Measurements from ENCODE around the gene HTRA2.

HTRA2 gene

DNA sequence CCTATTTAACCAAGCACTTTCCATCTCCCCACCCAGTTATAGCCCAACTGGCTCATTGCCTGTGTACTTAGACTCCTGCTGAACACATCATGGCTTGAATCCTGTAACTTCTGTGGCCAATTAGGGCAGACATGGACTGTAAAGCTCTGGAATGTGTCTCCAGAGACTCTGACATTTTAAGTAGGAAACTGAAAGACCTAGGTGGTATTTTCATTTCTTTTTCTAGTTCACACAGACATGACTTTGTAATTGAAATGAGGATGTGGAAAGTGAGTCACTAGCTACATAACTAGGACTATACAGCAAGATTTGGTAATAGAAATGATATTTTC is 37.0 kb downstream of the HTRA2 start:
- no peak overlapping the region for H3K4me3 ChIP-seq (ENCODE audit: low read depth, low read length)
- TF ChIP-seq MYC (IDR thresholded peaks at IDR 0.05; ENCODE audit: low read depth, low read length) (no peak), POLR2A (IDR thresholded peaks at IDR 0.05; ENCODE audit: extremely low read depth, insufficient read length) (no peak)
- TF ChIP-seq, protein P1, sequence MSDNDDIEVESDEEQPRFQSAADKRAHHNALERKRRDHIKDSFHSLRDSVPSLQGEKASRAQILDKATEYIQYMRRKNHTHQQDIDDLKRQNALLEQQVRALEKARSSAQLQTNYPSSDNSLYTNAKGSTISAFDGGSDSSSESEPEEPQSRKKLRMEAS (IDR thresholded peaks at IDR 0.05; ENCODE audit: low read depth, low read length): no peak
- TF ChIP-seq, protein P2, sequence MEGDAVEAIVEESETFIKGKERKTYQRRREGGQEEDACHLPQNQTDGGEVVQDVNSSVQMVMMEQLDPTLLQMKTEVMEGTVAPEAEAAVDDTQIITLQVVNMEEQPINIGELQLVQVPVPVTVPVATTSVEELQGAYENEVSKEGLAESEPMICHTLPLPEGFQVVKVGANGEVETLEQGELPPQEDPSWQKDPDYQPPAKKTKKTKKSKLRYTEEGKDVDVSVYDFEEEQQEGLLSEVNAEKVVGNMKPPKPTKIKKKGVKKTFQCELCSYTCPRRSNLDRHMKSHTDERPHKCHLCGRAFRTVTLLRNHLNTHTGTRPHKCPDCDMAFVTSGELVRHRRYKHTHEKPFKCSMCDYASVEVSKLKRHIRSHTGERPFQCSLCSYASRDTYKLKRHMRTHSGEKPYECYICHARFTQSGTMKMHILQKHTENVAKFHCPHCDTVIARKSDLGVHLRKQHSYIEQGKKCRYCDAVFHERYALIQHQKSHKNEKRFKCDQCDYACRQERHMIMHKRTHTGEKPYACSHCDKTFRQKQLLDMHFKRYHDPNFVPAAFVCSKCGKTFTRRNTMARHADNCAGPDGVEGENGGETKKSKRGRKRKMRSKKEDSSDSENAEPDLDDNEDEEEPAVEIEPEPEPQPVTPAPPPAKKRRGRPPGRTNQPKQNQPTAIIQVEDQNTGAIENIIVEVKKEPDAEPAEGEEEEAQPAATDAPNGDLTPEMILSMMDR (IDR thresholded peaks at IDR 0.05; ENCODE audit: low read depth, low read length): no peak
- DNase-seq (ENCODE audit: low read depth): peak; percentile 45

DNA sequence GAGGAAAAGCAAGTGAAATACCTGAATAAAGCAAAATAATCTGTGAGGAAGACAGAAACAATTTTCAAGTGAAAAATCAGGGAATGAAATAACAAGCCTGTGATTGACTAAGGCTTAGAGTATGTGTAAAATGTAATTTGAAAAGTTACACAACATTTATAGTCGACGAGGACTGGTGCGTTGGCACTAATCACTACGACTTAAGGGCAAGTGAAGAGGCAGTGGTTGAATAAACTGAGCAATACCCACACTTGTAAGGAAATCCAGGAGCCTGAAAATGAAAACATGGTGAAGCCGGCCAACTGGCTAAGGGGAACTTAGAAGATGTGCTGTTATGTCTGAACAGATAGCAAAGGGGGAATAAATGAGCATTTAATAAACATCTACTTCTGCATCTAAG is 38.1 kb downstream of the HTRA2 start:
- no peak overlapping the region for H3K4me3 ChIP-seq (ENCODE audit: low read depth, low read length)
- TF ChIP-seq, protein P2 (IDR thresholded peaks at IDR 0.05; ENCODE audit: low read depth, low read length): no peak
- TF ChIP-seq, protein P1 (IDR thresholded peaks at IDR 0.05; ENCODE audit: low read depth, low read length): no peak
- TF ChIP-seq POLR2A (IDR thresholded peaks at IDR 0.05; ENCODE audit: extremely low read depth, insufficient read length): no peak
- no peak for TF ChIP-seq MYC (IDR thresholded peaks at IDR 0.05; ENCODE audit: low read depth, low read length)
- no peak for DNase-seq (ENCODE audit: low read depth)

DNA sequence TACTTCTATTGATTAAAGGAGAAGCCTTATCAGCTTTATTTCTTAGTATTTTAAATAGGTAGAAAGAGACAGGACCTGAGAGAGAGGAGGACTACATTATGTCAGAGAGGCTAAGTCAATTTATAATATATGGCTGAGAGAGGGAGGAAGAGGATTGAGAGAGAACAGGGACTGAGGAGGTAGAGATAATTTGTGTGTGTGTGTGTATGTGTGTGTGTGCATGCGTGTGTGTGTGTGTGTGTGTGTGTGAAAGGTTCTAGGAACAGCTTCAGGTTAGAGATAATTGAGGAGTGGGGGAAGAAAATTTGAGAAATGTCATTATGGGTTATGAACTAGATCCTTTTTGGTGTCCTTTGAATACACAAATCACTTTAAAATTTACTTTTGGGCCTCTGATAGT is 40.0 kb downstream of the HTRA2 start:
- TF ChIP-seq POLR2A (IDR thresholded peaks at IDR 0.05; ENCODE audit: extremely low read depth, insufficient read length) (no peak), MYC (IDR thresholded peaks at IDR 0.05; ENCODE audit: low read depth, low read length) (no peak)
- TF ChIP-seq, protein P2 (IDR thresholded peaks at IDR 0.05; ENCODE audit: low read depth, low read length): no peak
- TF ChIP-seq, protein P1 (IDR thresholded peaks at IDR 0.05; ENCODE audit: low read depth, low read length): no peak
- H3K4me3 ChIP-seq (ENCODE audit: low read depth, low read length): no peak overlapping the region
- DNase-seq (ENCODE audit: low read depth): no peak

DNA sequence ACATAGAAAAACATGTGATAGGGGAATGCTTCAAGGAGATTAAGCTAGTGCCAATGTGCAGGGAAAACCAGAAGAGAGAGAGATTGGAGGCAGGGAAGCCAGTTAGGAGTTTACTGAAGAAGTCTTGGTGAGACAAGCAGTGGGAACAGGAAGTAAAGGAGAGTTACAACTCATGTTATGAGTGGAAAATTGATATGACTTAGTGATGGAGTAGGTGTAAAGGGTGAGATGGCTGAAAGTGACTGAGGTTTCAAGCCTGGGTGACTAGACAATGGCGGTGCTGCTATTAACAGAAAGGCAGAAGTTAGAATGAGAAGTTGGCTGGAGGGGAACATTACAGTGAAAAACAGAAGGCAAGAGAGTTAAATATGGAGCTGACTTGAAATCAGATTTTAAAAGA is 41.3 kb downstream of the HTRA2 start:
- TF ChIP-seq, protein P1 (IDR thresholded peaks at IDR 0.05; ENCODE audit: low read depth, low read length): no peak
- TF ChIP-seq, protein P2 (IDR thresholded peaks at IDR 0.05; ENCODE audit: low read depth, low read length): no peak
- TF ChIP-seq POLR2A (IDR thresholded peaks at IDR 0.05; ENCODE audit: extremely low read depth, insufficient read length) (no peak), MYC (IDR thresholded peaks at IDR 0.05; ENCODE audit: low read depth, low read length) (no peak)
- no peak overlapping the region for H3K4me3 ChIP-seq (ENCODE audit: low read depth, low read length)
- DNase-seq (ENCODE audit: low read depth): no peak

DNA sequence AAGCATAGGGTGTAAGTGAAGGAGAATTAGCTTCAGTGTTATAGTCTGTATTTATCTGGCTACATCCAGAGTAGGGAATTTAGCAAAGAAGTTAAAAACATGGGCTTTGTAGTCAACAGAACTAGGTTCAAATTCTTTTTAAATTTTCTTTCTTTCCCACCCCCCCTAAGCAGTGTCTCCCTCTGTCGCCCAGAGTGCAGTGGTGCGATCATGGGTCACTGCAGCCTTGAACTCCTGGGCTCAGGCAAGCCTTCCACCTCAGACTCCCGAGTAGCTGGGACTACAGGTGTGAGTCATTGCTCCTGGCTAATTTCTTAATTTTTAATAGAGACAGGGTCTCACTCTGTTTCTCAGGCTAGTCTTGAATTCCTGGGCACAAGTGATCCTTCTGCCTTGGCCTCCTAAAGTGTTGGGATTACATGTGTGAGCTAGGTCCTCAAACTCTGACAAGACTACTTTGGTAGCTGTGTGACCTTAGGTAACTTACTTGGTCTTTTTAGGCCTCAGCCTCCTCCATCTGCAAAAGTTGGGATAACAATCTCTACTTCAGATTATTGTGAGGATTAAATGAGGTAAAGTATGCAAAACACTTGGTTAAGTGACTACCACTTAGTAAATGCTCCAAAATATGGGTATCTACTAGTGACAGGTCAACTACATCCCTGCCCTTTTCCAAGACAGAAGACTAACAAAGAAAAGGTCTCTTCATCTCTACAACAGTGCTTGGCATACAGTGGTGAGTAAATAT is 42.6 kb downstream of the HTRA2 start:
- TF ChIP-seq POLR2A (IDR thresholded peaks at IDR 0.05; ENCODE audit: extremely low read depth, insufficient read length): no peak
- TF ChIP-seq, protein P1 (IDR thresholded peaks at IDR 0.05; ENCODE audit: low read depth, low read length): no peak
- TF ChIP-seq, protein P2 (IDR thresholded peaks at IDR 0.05; ENCODE audit: low read depth, low read length): no peak
- TF ChIP-seq MYC (IDR thresholded peaks at IDR 0.05; ENCODE audit: low read depth, low read length): no peak
- no peak for DNase-seq (ENCODE audit: low read depth)
- H3K4me3 ChIP-seq (ENCODE audit: low read depth, low read length): no peak overlapping the region
